ENCODE measurements around the gene LTV1. TPM values are rescaled to one million over a fixed set of nuclear protein-coding genes. Genes with fewer than 3 reads are reported as not detected.
A peak's percentile ranks its signal among the peaks of the same experiment; 100 is the strongest.
"Not testable (repeated sequence)": the region's sequence is repeated elsewhere in the genome, so short reads cannot be mapped to it uniquely, and the experiment has no call there.

Gene LTV1, protein sequence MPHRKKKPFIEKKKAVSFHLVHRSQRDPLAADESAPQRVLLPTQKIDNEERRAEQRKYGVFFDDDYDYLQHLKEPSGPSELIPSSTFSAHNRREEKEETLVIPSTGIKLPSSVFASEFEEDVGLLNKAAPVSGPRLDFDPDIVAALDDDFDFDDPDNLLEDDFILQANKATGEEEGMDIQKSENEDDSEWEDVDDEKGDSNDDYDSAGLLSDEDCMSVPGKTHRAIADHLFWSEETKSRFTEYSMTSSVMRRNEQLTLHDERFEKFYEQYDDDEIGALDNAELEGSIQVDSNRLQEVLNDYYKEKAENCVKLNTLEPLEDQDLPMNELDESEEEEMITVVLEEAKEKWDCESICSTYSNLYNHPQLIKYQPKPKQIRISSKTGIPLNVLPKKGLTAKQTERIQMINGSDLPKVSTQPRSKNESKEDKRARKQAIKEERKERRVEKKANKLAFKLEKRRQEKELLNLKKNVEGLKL
- total RNA-seq (ENCODE audit: insufficient read depth, low replicate concordance), result 28.4 TPM

DNA sequence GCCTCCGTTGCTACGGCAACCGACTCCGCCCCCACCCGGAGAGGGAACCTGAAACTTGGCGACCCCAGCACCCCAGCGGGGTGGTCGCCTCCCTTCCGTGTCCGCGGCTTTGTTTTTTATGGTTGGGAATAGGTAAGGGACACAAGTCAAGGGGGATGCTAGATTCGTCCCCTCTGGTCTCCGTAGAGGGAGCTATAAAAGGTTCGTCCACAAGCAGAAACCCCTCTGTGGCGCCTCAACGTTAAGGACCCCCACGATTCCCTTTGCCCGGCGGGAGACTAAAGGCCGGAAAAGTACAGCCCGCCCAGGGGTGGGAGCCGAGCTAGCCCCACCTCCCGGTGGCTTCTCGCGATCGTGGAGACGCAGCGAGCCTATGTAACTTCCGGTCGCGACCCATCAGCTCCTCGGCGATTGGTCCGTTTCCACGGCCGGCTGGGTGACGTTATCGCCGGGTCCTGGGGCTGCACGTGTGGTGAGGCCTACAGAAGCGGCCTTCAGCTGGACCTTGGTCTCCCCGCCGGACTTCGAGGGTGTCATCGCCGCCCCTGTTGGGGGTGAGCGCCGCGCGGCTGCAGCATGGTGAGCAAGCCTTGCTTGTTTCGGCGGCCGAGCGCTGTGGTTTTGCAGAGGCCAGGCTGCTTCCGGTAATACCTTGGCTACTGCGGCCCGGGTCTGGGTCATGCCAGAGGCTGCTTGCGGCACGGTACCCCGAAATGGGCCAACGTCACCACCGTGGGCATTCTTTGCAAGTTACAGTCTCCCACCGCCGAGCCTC, at the start of gene LTV1:
TSS of gene LTV1 (plus strand) at position 437 of the 775 bp plus-strand sequence. CDS start at position 577, 140 bp downstream.
- peak; percentile 98 for DNase-seq (ENCODE audit: low spot score)

DNA sequence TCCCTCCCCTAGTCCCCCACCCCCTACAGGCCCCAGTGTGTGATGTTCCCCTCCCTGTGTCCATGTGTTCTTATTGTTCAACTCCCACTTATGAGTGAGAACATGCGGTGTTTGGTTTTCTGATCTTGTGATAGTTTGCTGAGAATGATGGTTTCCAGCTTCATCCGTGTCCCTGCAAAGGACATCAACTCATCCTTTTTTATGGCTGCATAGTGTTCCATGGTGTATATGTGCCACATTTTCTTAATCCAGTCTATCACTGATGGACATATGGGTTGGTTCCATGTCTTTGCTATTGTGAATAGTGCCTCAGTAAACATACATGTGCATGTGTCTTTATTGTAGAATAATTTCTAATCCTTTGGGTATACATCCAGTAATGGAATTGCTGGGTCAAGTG, 46.6 kb upstream of the LTV1 start:
- DNase-seq (ENCODE audit: low spot score), result not testable (repeated sequence)

DNA sequence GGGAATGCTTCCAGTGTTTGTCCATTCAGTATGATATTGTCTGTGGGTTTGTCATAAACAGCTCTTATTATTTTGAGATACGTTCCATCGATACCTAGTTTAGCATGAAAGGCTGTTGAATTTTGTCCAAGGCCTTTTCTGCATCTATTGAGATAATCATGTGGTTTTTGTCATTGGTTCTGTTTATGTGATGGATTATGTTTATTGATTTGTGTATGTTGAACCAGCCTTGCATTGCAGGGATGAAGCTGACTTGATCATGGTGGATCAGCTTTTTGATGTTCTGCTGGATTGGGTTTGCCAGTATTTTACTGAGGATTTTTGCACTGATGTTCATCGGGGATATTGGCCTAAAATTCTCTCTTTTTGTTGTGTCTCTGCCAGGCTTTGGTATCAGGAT, 44.7 kb upstream of the LTV1 start:
- DNase-seq (ENCODE audit: low spot score), result not testable (repeated sequence)

DNA sequence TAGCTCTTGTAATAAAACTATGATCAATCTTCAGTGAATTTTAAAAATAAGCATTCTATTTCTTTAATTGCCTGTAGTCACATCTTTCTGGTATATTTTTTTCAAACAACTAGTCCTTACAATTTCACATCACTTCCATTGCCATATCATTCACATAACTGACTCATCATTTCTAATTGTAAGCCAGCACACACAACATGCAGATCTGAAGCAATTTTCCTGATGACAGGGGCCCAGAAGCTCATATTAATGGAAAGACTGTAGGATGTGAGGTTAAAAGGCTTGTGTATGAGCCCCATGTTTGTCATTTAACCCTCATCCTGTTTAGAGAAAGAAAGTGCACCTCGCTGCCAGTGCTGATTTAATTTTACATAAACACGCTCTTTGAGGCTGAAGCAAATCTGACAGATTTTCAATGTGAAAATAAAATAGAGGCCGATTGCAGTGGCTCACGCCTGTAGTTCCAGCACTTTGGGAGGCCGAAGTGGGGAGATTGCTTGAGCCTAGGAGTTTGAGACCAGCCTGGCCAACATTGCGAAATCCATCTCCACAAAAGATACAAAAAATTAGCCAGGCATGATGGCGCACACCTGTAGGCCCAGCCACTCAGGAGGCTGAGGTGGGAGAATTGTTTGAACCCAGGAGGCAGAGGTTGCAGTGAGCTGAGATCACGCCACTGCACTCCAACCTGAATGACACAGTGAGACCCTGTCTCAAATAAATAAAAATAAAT, 40.1 kb upstream of the LTV1 start:
- no peak for DNase-seq (ENCODE audit: low spot score)

DNA sequence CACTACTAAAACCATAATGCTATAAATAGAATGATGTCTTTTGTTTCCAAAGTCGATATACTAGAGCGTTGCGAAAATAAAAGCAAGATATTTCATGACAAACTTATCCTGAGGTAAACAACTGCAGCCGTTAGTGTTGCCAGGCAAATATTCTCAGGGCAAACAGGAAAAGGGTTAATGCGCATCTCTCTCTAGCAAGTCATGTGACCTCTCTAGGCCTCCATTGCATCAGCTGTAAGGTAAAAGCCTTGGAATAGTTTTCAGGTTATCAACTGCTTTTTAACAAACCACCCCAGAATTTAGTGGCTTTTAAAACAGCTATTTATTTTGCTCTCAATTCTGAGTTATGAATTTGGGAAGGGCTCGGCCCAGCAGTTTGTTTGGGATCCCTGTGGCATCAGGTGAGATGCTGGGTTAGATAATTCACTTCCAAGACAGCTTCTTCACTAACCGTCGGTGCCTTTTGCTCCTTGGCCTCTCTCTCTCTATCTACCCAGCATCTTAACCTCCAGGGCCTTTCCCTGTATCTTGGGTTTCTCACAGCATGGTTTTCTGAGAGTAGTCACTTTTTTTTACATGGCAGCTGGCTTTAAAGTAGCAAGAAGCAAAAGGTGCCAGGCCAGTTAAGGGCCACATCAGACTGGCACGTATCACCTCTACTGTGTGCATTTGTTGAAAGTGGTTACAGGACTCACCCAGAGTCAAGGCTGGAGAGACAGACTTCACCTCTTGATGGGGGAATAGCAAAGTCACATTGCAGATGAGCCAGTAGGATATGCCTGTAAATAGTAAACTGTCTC, 39.2 kb upstream of the LTV1 start:
- DNase-seq (ENCODE audit: low spot score), result no peak

DNA sequence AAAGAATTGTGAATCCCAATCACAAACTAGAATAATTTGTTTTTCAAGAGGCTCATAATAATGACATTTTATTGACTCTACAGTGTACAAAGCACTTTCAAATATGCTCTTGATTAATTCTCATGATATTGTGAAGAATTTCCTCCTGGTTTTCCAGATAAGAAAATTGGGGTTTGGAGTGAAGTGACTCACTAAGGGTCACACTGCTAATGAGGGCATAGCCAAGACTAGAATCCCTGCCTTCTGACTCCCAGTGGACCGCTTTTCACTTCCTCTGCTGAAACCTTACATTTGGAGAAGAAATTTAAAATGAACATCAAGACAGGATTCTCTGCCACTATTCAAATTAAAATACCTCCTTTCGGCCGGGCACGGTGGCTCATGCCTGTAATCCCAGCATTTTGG, 38.3 kb upstream of the LTV1 start:
- no peak for DNase-seq (ENCODE audit: low spot score)

DNA sequence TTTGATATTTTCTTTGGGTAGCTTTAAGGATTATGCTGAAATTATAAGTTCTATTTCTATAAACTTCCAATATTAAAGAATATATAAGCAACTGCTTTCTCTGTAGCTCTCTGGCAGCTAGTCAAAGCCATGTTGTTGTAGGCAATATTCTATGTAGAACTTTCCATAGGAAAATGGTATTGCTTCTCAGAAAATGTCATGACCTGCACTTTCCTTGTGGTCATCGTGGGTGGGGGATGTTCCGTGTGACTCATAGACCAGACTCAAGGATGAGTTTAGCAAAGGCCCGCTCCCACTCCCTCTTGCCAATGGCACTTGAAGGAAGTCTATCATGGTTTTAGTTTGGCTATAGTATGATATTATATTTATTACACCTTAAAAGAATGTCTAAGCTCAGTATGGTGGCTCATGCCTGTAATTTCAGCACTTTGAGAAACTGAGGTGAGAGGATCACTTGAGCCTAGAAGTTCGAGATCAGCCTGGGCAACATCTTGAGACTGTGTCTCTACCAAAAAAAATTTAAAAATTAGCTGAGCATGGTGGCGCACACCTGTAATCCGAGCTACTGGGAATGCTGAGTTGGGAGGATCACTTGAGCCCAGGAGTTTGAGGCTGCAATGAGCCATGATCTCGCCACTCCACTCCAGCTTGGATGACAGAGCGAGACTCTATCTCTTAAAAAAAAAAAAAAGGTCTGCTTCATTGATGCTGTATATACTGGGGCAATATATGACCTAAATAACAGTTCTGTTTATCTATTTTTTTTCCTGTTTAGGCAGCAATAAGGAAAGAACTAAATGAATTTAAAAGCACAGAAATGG, 36.6 kb upstream of the LTV1 start:
- DNase-seq (ENCODE audit: low spot score), result peak; percentile 55

DNA sequence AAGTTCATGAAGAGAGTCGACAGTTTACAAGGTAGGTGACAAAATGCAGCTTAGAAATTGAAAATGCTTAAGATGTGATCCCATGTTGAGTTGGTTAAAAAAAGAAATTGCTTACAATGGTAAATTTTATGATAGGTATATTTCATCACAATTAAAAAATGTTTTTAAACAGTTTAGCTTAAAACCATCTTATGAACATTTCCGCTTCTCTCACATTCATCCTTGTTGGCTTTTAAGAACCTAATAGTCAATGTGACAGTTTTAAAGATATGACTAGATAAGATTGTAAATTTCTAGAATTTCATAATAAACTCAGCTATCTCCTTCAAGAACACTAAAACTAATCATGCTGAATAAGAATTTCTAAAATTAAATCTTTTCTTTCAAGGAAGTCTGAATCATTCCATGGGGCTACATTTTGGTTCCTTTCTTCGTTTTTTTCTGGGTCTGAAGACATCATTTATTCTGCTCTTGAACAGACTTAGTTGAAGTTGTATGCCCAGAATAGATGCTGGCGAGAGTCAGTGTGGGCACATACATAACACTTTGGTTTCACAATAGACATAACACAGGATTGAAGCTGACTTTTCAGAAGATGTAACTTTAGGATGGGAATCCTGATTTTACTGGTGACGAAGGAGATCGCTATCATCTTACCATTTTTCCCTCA, 35.9 kb upstream of the LTV1 start:
- DNase-seq (ENCODE audit: low spot score), result no peak

DNA sequence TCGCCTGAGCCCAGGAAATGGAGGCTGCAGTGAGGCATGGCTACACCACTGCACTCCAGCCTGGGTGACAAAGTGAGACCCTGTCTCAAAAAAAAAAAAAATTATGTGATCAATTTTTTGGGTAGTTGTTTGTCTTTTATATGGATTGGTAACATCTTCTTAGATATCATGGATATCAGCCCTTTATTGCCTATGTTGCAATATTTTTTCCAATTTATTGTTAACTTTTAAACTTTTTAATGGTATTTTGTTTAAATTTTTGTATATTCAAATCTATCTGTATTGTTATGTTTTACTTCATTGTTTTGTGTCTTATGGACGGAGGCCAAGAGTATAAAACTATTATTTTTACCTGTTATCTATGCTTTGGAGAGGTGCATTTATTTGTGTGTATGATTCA, 32.4 kb upstream of the LTV1 start:
- no peak for DNase-seq (ENCODE audit: low spot score)

DNA sequence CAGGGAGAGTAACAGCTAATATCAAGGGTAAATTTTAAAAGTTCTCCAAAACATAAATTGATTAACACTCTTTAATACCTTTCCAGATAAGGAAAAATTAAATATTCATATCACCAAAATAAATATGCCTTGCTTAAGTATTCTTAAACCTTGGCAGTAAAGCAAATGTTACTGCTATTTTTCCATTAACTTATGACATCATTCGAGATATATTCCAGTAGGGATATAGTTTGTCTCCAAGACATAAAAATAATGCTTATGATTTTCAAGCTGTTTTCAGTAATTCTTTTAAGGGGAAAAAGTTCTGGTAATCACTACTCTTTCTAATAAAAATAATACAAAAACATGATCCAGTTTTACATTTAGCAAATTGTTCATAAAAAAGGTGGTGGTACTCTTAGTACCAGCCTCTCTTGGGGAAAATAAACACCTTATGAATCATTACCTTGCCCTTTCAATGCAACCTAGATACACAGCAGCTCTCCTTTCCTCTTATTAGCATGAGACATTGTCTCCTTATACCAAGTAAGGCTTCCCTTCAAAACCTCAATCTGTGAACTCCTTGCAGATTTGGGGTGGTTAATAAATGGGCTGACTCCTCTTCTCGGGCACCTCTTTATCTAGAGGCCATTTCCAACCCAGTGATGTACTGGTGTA, 31.5 kb upstream of the LTV1 start:
- DNase-seq (ENCODE audit: low spot score), result peak; percentile 71

DNA sequence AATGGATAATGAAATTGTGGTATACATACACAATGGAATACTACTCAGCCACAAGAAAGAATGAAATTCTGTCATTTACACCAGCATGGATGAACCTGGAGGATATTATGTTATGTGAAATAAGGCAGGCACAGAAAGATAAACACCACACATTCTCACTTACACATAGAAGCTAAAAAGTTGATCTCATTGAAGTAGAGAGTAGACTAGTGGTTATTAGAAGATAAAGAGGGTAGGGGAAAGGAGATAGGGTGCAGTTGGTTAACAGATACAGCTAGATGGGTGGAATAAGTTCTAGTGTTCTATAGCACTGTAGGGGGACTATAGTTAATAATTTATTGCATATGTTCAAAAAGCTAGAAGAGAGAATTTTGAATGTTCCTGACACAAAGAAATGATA, 25.5 kb upstream of the LTV1 start:
- no peak for DNase-seq (ENCODE audit: low spot score)

DNA sequence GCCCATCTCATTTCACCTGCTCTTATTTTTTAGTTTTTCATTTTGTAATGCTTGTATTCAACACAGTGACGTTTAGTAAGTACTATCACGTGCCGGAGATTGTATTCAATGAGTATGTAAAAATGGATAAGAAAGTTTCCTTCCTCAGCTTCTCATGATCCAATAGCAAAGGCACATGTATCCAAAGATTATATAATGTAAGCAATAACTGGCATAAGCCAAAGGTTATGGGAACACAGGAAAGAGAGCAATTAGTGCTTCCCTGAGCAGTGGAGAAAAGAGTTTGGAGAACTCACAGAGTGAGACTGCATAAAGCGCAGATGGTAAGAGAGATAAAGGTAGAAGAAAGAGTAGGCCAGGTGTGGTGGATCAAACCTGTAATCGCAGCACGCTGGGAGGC, 21.8 kb upstream of the LTV1 start:
- DNase-seq (ENCODE audit: low spot score), result no peak

DNA sequence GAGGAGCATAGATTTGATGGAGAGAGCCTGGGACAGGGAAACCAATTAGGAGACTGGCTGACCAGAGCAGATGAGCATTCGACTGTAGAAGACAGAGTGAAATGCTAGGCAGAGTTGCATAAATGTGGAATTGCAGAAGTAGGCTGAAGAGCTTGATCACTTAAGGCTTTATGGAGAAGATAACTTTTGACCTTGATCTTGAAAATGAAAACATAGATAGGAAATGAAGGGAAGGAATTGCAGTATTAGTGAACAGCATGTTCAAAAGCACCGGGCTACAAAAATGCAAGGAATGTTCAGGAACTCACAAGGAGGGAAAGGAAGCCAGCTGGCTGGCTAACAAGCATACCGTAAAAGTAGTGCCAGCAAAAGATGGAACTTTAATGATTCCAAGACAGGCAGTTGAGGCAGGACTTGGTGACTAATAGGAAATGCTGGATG, 20.5 kb upstream of the LTV1 start:
- peak; percentile 64 for DNase-seq (ENCODE audit: low spot score)

DNA sequence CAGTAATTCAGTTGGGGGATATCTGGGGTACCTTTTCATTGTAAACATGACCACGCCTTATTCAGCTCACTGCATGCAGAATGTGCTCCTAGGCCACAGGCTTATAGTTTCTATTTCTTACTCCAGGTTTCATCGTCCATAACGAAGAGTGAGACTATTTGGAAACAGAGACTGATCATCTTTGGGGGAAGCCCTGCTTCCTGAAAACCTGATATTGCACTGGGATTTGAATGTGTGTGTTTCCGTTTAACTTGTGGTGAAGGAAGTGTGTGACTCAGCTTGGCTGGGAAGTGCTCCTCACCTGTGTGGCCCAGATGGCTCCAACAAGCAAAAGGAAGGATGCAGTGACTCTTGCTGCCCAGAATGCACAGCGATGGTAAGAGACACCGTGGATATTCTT, 19.6 kb upstream of the LTV1 start:
- no peak for DNase-seq (ENCODE audit: low spot score)

DNA sequence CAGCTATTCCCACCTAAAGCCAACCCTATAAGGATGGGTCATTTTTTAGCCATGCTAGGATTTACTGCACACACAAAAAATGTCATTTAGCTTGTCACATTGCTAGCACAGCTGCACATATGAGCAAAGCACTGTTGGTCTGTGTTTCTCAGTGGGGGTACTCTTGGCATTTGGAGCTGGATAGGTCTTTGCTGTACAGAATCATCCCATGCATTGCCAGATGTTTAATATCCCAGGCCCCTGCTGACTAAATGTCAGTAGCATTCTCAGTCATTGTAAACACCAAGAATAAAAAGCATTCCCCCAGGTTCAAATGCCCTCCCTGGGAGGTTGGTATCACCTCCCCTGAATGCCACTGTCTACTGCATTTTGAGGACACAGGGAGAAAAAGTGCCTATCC, 14.6 kb upstream of the LTV1 start:
- no peak for DNase-seq (ENCODE audit: low spot score)

DNA sequence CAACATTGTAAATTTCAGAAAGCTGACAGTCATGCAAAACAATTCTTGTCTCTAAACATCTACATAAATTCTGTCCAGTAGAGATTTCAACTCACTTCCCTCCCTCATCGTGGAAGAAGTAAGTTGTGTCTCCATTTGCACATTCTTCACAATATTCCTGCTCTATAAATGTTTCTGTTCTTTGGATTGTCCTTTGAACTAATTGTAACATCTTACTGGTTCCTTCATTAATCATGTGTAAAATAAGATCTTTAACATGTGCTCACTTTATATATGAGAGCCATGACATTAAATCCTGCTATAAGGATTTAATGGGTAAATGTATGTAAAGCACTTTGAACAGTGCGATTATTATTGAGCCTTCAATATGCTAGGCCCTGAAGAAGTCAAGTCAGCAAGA, 7.0 kb upstream of the LTV1 start:
- no peak for DNase-seq (ENCODE audit: low spot score)

DNA sequence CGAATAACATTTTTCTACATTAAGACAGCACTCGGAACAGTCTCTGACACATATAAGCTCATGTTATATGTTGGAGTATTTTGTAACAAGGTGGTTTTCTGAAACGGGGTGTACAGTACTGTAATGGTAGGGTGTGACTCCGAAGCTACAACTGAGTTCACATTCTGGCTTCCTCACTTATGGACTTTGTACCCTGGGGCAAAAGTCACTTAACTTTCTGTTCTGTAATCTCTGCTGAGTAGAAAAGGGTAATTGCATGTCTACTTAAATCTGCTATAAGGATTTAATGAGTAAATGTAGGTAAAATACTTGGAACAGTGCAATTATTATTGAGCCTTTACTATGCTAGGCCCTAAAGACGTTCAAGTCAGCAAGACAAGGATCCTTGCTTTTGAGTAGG, 4.7 kb upstream of the LTV1 start:
- DNase-seq (ENCODE audit: low spot score), result no peak

DNA sequence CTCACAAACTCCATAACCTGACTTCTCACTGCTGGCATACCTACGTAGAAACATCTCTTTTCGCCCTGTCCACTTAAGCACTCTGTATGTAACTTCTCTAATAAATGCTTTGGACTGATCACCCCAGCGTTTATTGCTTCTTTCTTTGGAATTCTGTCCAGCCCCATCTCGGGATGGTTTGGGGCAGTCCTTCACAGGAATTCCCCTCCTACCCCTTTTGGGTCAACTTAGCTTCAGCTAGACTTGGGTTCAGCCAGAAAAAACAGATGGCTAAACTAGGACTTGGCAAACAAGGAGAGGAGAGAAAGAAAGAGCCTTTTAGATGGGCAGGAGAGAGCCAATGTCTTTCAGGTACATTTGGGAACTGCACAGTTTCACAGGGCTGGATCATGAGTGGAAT, 3.9 kb upstream of the LTV1 start:
- peak; percentile 52 for DNase-seq (ENCODE audit: low spot score)

DNA sequence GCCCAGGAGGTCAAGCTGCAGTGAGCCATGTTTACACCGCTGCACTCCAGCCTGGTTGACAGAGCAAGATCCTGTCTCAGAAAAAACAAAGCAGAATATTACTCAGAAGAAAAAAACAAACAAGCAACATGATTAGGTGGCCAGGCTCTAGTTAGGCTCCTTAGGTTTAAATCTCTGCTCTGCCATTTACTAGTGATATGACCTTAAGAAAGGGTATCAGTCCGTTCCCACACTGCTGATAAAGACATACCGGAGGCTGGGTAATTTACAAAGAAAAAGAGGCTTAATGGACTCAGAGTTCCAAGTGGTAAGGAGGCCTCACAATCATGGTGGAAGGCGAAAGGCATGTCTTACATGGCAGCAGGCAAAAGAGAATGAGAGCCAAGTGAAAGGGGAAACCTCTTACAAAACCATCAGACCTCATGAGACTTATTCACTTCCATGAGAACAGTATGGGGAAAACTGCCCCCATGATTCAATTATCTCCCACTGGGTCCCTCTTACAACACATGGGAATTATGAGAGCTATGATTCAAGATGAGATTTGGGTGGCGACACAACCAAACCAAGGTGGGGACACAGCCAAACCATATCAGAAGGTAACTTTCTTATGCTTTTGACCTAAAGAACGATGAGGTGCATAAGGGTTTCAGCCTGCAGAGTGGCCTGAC, 2.4 kb upstream of the LTV1 start:
- DNase-seq (ENCODE audit: low spot score), result no peak

Measured in umbilical cord (tissue), 2 donors.